ENCODE results near the gene COL10A1.

COL10A1 gene

GRCh38 chr6:116078945-116079344 lies 47.0 kb downstream of the COL10A1 start:
- DNase-seq: no peak

GRCh38 chr6:116078522-116078921 lies 47.4 kb downstream of the COL10A1 start:
- DNase-seq: no peak

GRCh38 chr6:116074732-116075390 lies 51.1 kb downstream of the COL10A1 start:
- no peak for DNase-seq

GRCh38 chr6:116073765-116074440 lies 52.0 kb downstream of the COL10A1 start:
- DNase-seq: no peak

GRCh38 chr6:116072368-116072767 lies 53.6 kb downstream of the COL10A1 start:
- no peak for DNase-seq

GRCh38 chr6:116070616-116071389 lies 55.1 kb downstream of the COL10A1 start:
- no peak for DNase-seq

GRCh38 chr6:116070101-116070500 lies 55.8 kb downstream of the COL10A1 start:
- DNase-seq: no peak
